Retinal pigment epithelial cell (primary cell): ENCODE results near the gene CPN1.

ENCODE experiments used
- DNase-seq: peaks from one replicate; pipeline ENCODE4 v3.0.0-alpha.2; 2010; ENCODE audit warnings: low read depth
- H3K4me3 ChIP-seq: 2 replicates; pipeline ENCODE4 v1.5.1; 2011; ENCODE audit warnings: mild to moderate bottlenecking, low read length, control low read depth, moderate library complexity
- CTCF ChIP-seq: conservative IDR thresholded peaks from 2 replicates; pipeline ENCODE4 v1.5.1; 2011; ENCODE audit warnings: low read depth, low read length, control low read depth, inconsistent platforms

CPN1 gene

GRCh38 chr10:100057948-100058347, 23.7 kb downstream of the CPN1 start:
- DNase-seq, result no peak
- no peak overlapping the region for H3K4me3 ChIP-seq

GRCh38 chr10:100053686-100054460, 27.8 kb downstream of the CPN1 start:
- no peak overlapping the region for H3K4me3 ChIP-seq
- DNase-seq, result no peak
- no peak for TF ChIP-seq CTCF

More at GRCh38 chr10:100057948-100058347, 23.7 kb downstream of the CPN1 start:
- no peak for TF ChIP-seq CTCF

DNA sequence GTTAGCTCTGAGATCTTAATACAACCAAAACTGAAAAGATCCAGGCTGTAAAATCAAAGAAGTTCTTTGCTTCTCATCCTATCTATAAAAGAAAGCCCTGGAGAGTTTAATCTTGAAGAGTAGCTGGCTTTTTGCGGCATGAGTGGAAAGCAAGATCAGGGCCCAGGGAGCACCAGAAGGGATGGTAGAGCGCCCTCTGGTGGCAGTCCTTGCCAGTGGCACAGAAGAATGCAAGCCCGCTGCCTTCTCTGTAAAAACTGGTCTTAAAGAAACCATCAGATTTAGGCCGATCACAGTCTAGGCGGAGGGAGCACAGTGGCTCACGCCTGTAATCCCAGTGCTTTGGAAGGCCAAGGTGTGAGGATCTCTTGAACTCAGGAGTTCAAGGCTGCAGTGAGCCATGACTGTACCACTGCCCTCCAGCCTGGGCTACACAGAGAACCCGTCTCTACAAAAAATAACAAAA, 35.6 kb downstream of the CPN1 start:
- no peak overlapping the region for H3K4me3 ChIP-seq
- DNase-seq, result peak; percentile 42
- TF ChIP-seq CTCF, result peak; percentile 97

DNA sequence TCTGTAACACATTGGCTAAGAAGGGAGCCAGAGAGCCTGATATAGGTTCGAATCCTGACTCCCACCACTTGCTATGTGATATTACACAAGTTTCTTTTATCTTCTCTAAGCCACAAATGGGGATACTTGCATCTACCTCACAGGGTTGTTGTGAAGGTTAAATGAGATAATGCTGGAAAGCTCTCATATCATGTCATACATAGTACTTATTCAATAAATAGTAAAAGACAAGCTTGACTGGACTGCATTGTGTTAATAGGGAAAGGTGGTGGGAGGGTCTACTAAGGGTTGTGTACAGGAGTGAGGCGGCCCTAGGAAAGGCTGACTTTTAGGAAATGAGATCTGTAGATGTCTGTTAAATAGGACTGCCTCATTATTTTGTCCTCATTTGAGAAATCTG, 36.1 kb downstream of the CPN1 start:
- no peak for DNase-seq
- TF ChIP-seq CTCF, result no peak
- no peak overlapping the region for H3K4me3 ChIP-seq

DNA sequence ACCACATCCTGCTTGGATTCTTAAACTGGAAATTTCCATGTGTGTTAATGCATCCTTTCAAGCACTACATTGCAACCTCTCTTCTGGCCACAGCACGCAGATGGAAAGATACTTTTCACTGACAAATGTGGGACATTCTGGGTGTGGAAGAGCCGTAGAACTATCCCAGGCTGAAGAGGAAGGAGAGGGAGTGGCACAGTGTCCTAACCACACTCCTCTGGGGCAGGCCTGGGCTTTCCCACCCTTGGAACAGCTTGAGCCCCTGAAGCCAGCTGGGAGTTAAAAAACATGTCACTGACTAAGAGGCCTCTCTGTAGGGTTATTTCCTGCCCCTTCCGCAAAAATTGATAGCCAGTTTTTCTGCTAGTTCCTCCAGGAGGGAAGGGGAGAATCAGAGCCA, 37.9 kb downstream of the CPN1 start:
- H3K4me3 ChIP-seq, result no peak overlapping the region
- no peak for DNase-seq
- no peak for TF ChIP-seq CTCF

DNA sequence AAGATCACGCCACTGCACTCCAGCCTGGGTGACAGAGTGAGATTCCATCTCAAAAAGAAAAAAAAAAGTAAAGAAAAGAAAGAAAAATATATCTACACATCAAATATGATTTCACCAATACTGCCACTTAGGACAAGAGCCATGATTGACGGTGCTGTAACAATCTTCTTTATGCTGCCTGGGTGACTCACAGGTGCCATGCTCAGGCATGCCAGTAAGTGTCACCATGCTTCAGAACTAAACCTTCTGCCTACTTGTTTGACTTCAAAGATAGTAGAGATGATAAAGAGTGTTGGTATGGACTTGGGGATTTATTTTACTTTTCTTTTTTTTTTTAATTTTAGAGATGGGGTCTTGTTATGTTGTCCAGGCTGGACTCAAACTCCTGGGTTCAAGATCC, 38.3 kb downstream of the CPN1 start:
- H3K4me3 ChIP-seq, result no peak overlapping the region
- no peak for TF ChIP-seq CTCF
- DNase-seq, result no peak
